HepG2 (cell line): Measurements from ENCODE around the gene CA11. TPM values are rescaled to one million over a fixed set of nuclear protein-coding genes. Genes with fewer than 3 reads are reported as not detected.

Experiments
- CC2D1A ChIP-seq: sonication (generic); formaldehyde crosslinking; IDR thresholded peaks from 2 replicates; pipeline ENCODE4 v1.8.1; 2023; ENCODE audit warnings: mild to moderate bottlenecking, missing genetic modification reagents
- CHD2 ChIP-seq: IDR thresholded peaks from 2 replicates; pipeline ENCODE4 v1.6.1; 2011; ENCODE audit warnings: low read depth, low read length, improper control_type of control experiment
- DNMT3B ChIP-seq: conservative IDR thresholded peaks from 2 replicates; pipeline ENCODE4 v1.6.1; 2016; ENCODE audit warnings: missing biosample characterization, control low read depth
- FUBP1 ChIP-seq: sonication (generic); formaldehyde crosslinking; IDR thresholded peaks from 2 replicates; pipeline ENCODE4 v1.5.1; 2020; ENCODE audit warnings: missing genetic modification reagents, mild to moderate bottlenecking, borderline replicate concordance
- GTF3A ChIP-seq: sonication (generic); formaldehyde crosslinking; conservative IDR thresholded peaks from 2 replicates; pipeline ENCODE4 v1.4.0; 2020; ENCODE audit warnings: mild to moderate bottlenecking, missing genetic modification reagents
- JDP2 ChIP-seq: sonication (generic); formaldehyde crosslinking; IDR thresholded peaks from 2 replicates; pipeline ENCODE4 v1.8.1; 2022; ENCODE audit warnings: missing genetic modification reagents, borderline replicate concordance
- KLF6 ChIP-seq: IDR thresholded peaks from 2 replicates; pipeline ENCODE4 v1.8.0; 2016; ENCODE audit warnings: missing biosample characterization, missing genetic modification reagents
- LBX2 ChIP-seq: sonication (generic); formaldehyde crosslinking; IDR thresholded peaks from 2 replicates; pipeline ENCODE4 v1.5.0; 2020; ENCODE audit warnings: missing genetic modification reagents, mild to moderate bottlenecking, borderline replicate concordance
- MEIS1 ChIP-seq: sonication (generic); formaldehyde crosslinking; IDR thresholded peaks from 2 replicates; pipeline ENCODE4 v1.9.0; 2021; ENCODE audit warnings: mild to moderate bottlenecking, missing genetic modification reagents, moderate library complexity, borderline replicate concordance
- NFIC ChIP-seq: IDR thresholded peaks from 2 replicates; pipeline ENCODE4 v1.6.1; 2012; ENCODE audit warnings: mild to moderate bottlenecking, low read length, inconsistent platforms
- PHF21A ChIP-seq: sonication (generic); formaldehyde crosslinking; IDR thresholded peaks from 2 replicates; pipeline ENCODE4 v1.5.0; 2020; ENCODE audit warnings: mild to moderate bottlenecking, missing genetic modification reagents
- RAD51 ChIP-seq: fragments of 450-650 bp; IDR thresholded peaks from 2 replicates; pipeline ENCODE4 v1.6.1; 2016; ENCODE audit warnings: borderline replicate concordance
- SALL1 ChIP-seq: sonication (generic); formaldehyde crosslinking; IDR thresholded peaks from 2 replicates; pipeline ENCODE4 v1.8.0; 2022; ENCODE audit warnings: mild to moderate bottlenecking, missing genetic modification reagents
- TBX2 ChIP-seq: sonication (generic); formaldehyde crosslinking; IDR thresholded peaks from 2 replicates; pipeline ENCODE4 v1.5.0; 2020; ENCODE audit warnings: missing genetic modification reagents, mild to moderate bottlenecking, borderline replicate concordance
- ZBTB26 ChIP-seq: IDR thresholded peaks from 2 replicates; pipeline ENCODE4 v1.6.1; 2016; ENCODE audit warnings: missing compliant biosample characterization, missing genetic modification reagents, borderline replicate concordance
- ZBTB3 ChIP-seq: sonication (generic); formaldehyde crosslinking; IDR thresholded peaks from 2 replicates; pipeline ENCODE4 v1.4.0; 2020; ENCODE audit warnings: low read depth, mild to moderate bottlenecking, moderate library complexity, missing genetic modification reagents, borderline replicate concordance
- ZNF124 ChIP-seq: sonication (generic); formaldehyde crosslinking; IDR thresholded peaks from 2 replicates; pipeline ENCODE4 v1.4.0; 2020; ENCODE audit warnings: missing genetic modification reagents
- ZNF282 ChIP-seq: fragments of 450-650 bp; IDR thresholded peaks from 2 replicates; pipeline ENCODE4 v1.6.1; 2018; ENCODE audit not compliant: partially characterized antibody
- ZNF503 ChIP-seq: sonication (generic); formaldehyde crosslinking; IDR thresholded peaks from 2 replicates; pipeline ENCODE4 v1.4.0; 2020; ENCODE audit warnings: missing genetic modification reagents
- ZNF563 ChIP-seq: sonication (generic); formaldehyde crosslinking; IDR thresholded peaks from 2 replicates; pipeline ENCODE4 v1.8.0; 2022; ENCODE audit warnings: mild to moderate bottlenecking, moderate library complexity, missing genetic modification reagents
- ZNF891 ChIP-seq: sonication (generic); formaldehyde crosslinking; IDR thresholded peaks from 2 replicates; pipeline ENCODE4 v1.5.0; 2020; ENCODE audit warnings: mild to moderate bottlenecking, missing genetic modification reagents
- polyA plus RNA-seq, 8 experiments: library from polyadenylated mRNA; depleted of rRNA in 3 of 8; stranded (reverse) in 7 of 8; unstranded in 1 of 8; fragments of >200 nt; fragmentation: Illumina TruSeq in 4 of 8; extraction: Trizol in 4 of 8; gene quantifications; 2 replicates each; pipeline versions ENCODE4 v1.2.1 to v1.2.3, GENCODE V29; 2011 to 2016; ENCODE audit warnings: low read depth in 4 of 8, missing spikeins in 1 of 8, mixed read lengths in 1 of 8; ENCODE audit not compliant: insufficient read depth in 1 of 8
- total RNA-seq, 5 experiments: library from RNA; depleted of rRNA; stranded (reverse); fragments of >200 nt; fragmentation: Illumina TruSeq; extraction: Trizol; gene quantifications; 2 replicates each; pipeline ENCODE4 v1.2.3, GENCODE V29; 2016; ENCODE audit warnings: low read depth in 1 of 5

Gene CA11
- total and polyA plus RNA-seq, 2 of the 13 experiments (the other 11 are each of a cell fraction or from before 2014, with no cell fraction given): 0.41 to 0.58 TPM

GRCh38 chr19:48618916-48619691 is 26.9 kb downstream of the CA11 start, which contains the start of the genes RPL18 and SPHK2 (continued):
- TF ChIP-seq ZBTB3 (0 out of 2 replicates have a peak, but pooled peaks have one; percentile 50), PHF21A (CRISPR knock-in tag) (peak; percentile 99), ZNF282 (no peak), ZBTB26 (CRISPR knock-in tag) (peak; percentile 72), GTF3A (no peak), KLF6 (CRISPR knock-in tag) (peak; percentile 69; the same call in 1 of the 2 replicates), NFIC (no peak), TBX2 (CRISPR knock-in tag) (peak; percentile 96), MEIS1 (CRISPR knock-in tag) (peak; percentile 86; the same call in 1 of the 2 replicates), DNMT3B (CRISPR knock-in tag) (peak; percentile 87), ZNF503 (no peak; the same call in 1 of the 2 replicates), ZNF891 (CRISPR knock-in tag) (peak; percentile 75), ZNF124 (peak; percentile 86; the same call in 1 of the 2 replicates), JDP2 (no peak), CHD2 (peak; percentile 51; the same call in 1 of the 2 replicates), SALL1 (CRISPR knock-in tag) (peak; percentile 89), LBX2 (CRISPR knock-in tag) (no peak), FUBP1 (CRISPR knock-in tag) (peak; percentile 75; the same call in 1 of the 2 replicates), ZNF563 (CRISPR knock-in tag) (peak; percentile 84; the same call in 1 of the 2 replicates), CC2D1A (CRISPR knock-in tag) (no peak), RAD51 (no peak)
